Loucy (cell line): ENCODE data around the gene PTPRB.

Experiments used
- EZH2phosphoT487 ChIP-seq: fragments of 200-600 bp; IDR thresholded peaks from 2 replicates; pipeline ENCODE4 v1.6.1; 2018; ENCODE audit warnings: antibody characterized with exemption, mild to moderate bottlenecking, moderate library complexity, borderline replicate concordance
- TF ChIP-seq, protein P1 (sequence below): fragments of 200-600 bp; sonication (generic); conservative IDR thresholded peaks from 2 replicates; pipeline ENCODE4 v1.5.1; 2014; ENCODE audit warnings: mild to moderate bottlenecking, antibody characterized with exemption, low read length

DNA sequence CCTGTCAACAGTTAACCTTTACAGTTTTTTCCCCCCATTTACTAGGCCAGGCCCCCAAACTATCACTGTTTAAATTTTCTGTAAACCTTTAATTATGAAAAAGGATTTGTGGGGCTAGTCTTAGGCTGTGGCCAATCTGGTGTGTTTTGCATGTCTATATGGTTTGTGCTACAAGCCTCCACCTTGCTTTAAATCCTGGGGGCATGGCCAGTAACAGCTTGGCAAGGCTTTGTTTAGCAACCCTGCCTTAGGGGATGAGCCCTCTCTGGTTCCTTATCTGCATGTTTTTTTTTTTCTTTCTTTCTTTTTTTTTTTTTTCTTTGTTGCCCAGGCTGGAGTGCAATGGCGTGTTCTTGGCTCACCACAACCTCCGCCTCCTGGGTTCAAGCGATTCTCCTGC is 168.5 kb downstream of the PTPRB start:
- TF ChIP-seq, protein P1, sequence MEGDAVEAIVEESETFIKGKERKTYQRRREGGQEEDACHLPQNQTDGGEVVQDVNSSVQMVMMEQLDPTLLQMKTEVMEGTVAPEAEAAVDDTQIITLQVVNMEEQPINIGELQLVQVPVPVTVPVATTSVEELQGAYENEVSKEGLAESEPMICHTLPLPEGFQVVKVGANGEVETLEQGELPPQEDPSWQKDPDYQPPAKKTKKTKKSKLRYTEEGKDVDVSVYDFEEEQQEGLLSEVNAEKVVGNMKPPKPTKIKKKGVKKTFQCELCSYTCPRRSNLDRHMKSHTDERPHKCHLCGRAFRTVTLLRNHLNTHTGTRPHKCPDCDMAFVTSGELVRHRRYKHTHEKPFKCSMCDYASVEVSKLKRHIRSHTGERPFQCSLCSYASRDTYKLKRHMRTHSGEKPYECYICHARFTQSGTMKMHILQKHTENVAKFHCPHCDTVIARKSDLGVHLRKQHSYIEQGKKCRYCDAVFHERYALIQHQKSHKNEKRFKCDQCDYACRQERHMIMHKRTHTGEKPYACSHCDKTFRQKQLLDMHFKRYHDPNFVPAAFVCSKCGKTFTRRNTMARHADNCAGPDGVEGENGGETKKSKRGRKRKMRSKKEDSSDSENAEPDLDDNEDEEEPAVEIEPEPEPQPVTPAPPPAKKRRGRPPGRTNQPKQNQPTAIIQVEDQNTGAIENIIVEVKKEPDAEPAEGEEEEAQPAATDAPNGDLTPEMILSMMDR = no peak
- TF ChIP-seq EZH2phosphoT487 = no peak
